ENCODE data around the gene LRRC2. TPM values are rescaled to one million over a fixed set of nuclear protein-coding genes. Genes with fewer than 3 reads are reported as not detected.

LRRC2 gene
- total and polyA plus RNA-seq, 2 donors (not counting 1 experiment from before 2014, with no cell fraction given) = 3.8 to 6.0 TPM

GRCh38 chr3:46484911-46485778 lies 81.0 kb downstream of the LRRC2 start:
- no peak for TF ChIP-seq EZH2 (IDR thresholded peaks at IDR 0.05; ENCODE audit: low read length, missing control alignments)
- no peak for TF ChIP-seq CTCF (conservative IDR thresholded peaks at IDR 0.05 in 1 of 2, IDR thresholded peaks at IDR 0.05 in 1 of 2; ENCODE audit: low read depth in 1 of 2, low read length in 2 of 2)

GRCh38 chr3:46484388-46484787 lies 81.7 kb downstream of the LRRC2 start:
- H3K27me3 ChIP-seq (ENCODE audit: control insufficient read depth, insufficient read depth, low read length) = no peaks in the 10 kb centered on the region
- no peak overlapping the region for H3K27ac ChIP-seq (ENCODE audit: insufficient read depth, low read length)
- H3K36me3 ChIP-seq (ENCODE audit: control insufficient read depth, insufficient read depth, low read length) = no peaks in the 10 kb centered on the region
- TF ChIP-seq CTCF (conservative IDR thresholded peaks at IDR 0.05 in 1 of 2, IDR thresholded peaks at IDR 0.05 in 1 of 2; ENCODE audit: low read depth in 1 of 2, low read length in 2 of 2) (no peak), EZH2 (IDR thresholded peaks at IDR 0.05; ENCODE audit: low read length, missing control alignments) (no peak)
- peaks cover 3% of the 10 kb centered on the region for H3K4me1 ChIP-seq (ENCODE audit: control insufficient read depth, extremely low read depth, insufficient read depth, low read length)
- no peaks in the 10 kb centered on the region for H3K79me2 ChIP-seq (ENCODE audit: control insufficient read depth, insufficient read depth, low read length)
- H3K4me3 ChIP-seq (replicated peaks in 1 of 4; ENCODE audit: control extremely low read depth in 1 of 4, insufficient read depth in 1 of 4, low read depth in 3 of 4, low read length in 4 of 4) = no peak overlapping the region
- H3K9ac ChIP-seq (ENCODE audit: insufficient read depth, low read length) = no peak overlapping the region
- DNase-seq (ENCODE audit: low read depth in 2 of 2) = no peak
- H3K9me3 ChIP-seq (ENCODE audit: control insufficient read depth, insufficient read depth, low read depth, low read length) = no peaks in the 10 kb centered on the region
- H2AFZ ChIP-seq (ENCODE audit: low read length) = no peak overlapping the region
- H4K20me1 ChIP-seq (ENCODE audit: control insufficient read depth, extremely low read depth, insufficient read depth, low read length) = no peaks in the 10 kb centered on the region
- H3K4me2 ChIP-seq (ENCODE audit: extremely low read depth, insufficient read depth, low read length) = no peak overlapping the region

More at GRCh38 chr3:46484911-46485778, 81.0 kb downstream of the LRRC2 start:
- Histone ChIP-seq H4K20me1 (ENCODE audit: control insufficient read depth, extremely low read depth, insufficient read depth, low read length) (no peaks in the 10 kb centered on the region), H3K27ac (ENCODE audit: insufficient read depth, low read length) (no peak overlapping the region), H3K9ac (ENCODE audit: insufficient read depth, low read length) (no peak overlapping the region), H3K36me3 (ENCODE audit: control insufficient read depth, insufficient read depth, low read length) (no peaks in the 10 kb centered on the region), H2AFZ (ENCODE audit: low read length) (no peak overlapping the region), H3K9me3 (ENCODE audit: control insufficient read depth, insufficient read depth, low read depth, low read length) (no peaks in the 10 kb centered on the region), H3K4me3 (replicated peaks in 1 of 4; ENCODE audit: control extremely low read depth in 1 of 4, insufficient read depth in 1 of 4, low read depth in 3 of 4, low read length in 4 of 4) (no peak overlapping the region), H3K27me3 (ENCODE audit: control insufficient read depth, insufficient read depth, low read length) (no peaks in the 10 kb centered on the region), H3K79me2 (ENCODE audit: control insufficient read depth, insufficient read depth, low read length) (no peaks in the 10 kb centered on the region), H3K4me2 (ENCODE audit: extremely low read depth, insufficient read depth, low read length) (no peak overlapping the region), H3K4me1 (ENCODE audit: control insufficient read depth, extremely low read depth, insufficient read depth, low read length) (peaks cover 8% of the 10 kb centered on the region)
- DNase-seq (ENCODE audit: low read depth in 2 of 2) = no peak

GRCh38 chr3:46483825-46484224 lies 82.3 kb downstream of the LRRC2 start:
- DNase-seq (ENCODE audit: low read depth in 2 of 2) = no peak

More at GRCh38 chr3:46483825-46484224, 82.3 kb downstream of the LRRC2 start:
- H3K9me3 ChIP-seq (ENCODE audit: control insufficient read depth, insufficient read depth, low read depth, low read length) = no peaks in the 10 kb centered on the region
- no peak overlapping the region for H3K9ac ChIP-seq (ENCODE audit: insufficient read depth, low read length)
- H3K4me3 ChIP-seq (replicated peaks in 1 of 4; ENCODE audit: control extremely low read depth in 1 of 4, insufficient read depth in 1 of 4, low read depth in 3 of 4, low read length in 4 of 4) = no peak overlapping the region
- H4K20me1 ChIP-seq (ENCODE audit: control insufficient read depth, extremely low read depth, insufficient read depth, low read length) = no peaks in the 10 kb centered on the region
- TF ChIP-seq CTCF (conservative IDR thresholded peaks at IDR 0.05 in 1 of 2, IDR thresholded peaks at IDR 0.05 in 1 of 2; ENCODE audit: low read depth in 1 of 2, low read length in 2 of 2) = no peak
- no peak for TF ChIP-seq EZH2 (IDR thresholded peaks at IDR 0.05; ENCODE audit: low read length, missing control alignments)
- H3K27ac ChIP-seq (ENCODE audit: insufficient read depth, low read length) = no peak overlapping the region
- H2AFZ ChIP-seq (ENCODE audit: low read length) = no peak overlapping the region
- no peaks in the 10 kb centered on the region for H3K79me2 ChIP-seq (ENCODE audit: control insufficient read depth, insufficient read depth, low read length)
- H3K27me3 ChIP-seq (ENCODE audit: control insufficient read depth, insufficient read depth, low read length) = no peaks in the 10 kb centered on the region
- H3K4me2 ChIP-seq (ENCODE audit: extremely low read depth, insufficient read depth, low read length) = no peak overlapping the region
- H3K4me1 ChIP-seq (ENCODE audit: control insufficient read depth, extremely low read depth, insufficient read depth, low read length) = no peaks in the 10 kb centered on the region
- no peaks in the 10 kb centered on the region for H3K36me3 ChIP-seq (ENCODE audit: control insufficient read depth, insufficient read depth, low read length)
